Spleen (tissue), 11 donors: ENCODE measurements around the gene IGSF23. TPM values are rescaled to one million over a fixed set of nuclear protein-coding genes. Genes with fewer than 3 reads are reported as not detected.
A peak's percentile ranks its signal among the peaks of the same experiment; 100 is the strongest.

ENCODE experiments used
- DNase-seq: peaks from one replicate; pipeline ENCODE4 v3.0.0-alpha.2; 2020
- H3K27ac ChIP-seq, 8 donors: fragments of 200-600 bp; sonication (generic) in 7 of 8; 1 replicate in 4 of 8; 2 replicates in 4 of 8; pipeline versions ENCODE4 v1.5.0 to v1.8.0; 2016 to 2021; ENCODE audit warnings: inconsistent platforms in 4 of 8, mild to moderate bottlenecking in 4 of 8, moderate library complexity in 1 of 8
- H3K27me3 ChIP-seq, 7 donors: fragments of 200-600 bp; sonication (generic) in 6 of 7; replicated peaks in 1 of 7; 1 replicate in 4 of 7; 2 replicates in 3 of 7; pipeline versions ENCODE4 v1.5.0 to v1.8.0; 2016 to 2021; ENCODE audit warnings: inconsistent platforms in 3 of 7, mild to moderate bottlenecking in 1 of 7
- H3K36me3 ChIP-seq, 6 donors: fragments of 200-600 bp; sonication (generic) in 5 of 6; 1 replicate in 4 of 6; 2 replicates in 2 of 6; pipeline versions ENCODE4 v1.5.0 to v1.8.0; 2016 to 2021; ENCODE audit warnings: inconsistent platforms in 2 of 6
- H3K4me1 ChIP-seq, 6 donors: fragments of 200-600 bp; sonication (generic) in 5 of 6; 1 replicate in 3 of 6; 2 replicates in 3 of 6; pipeline versions ENCODE4 v1.5.0 to v1.8.0; 2016 to 2021; ENCODE audit warnings: inconsistent platforms in 3 of 6
- H3K4me3 ChIP-seq, 8 donors: fragments of 200-600 bp; sonication (generic) in 7 of 8; 1 replicate in 4 of 8; 2 replicates in 4 of 8; pipeline versions ENCODE4 v1.5.0 to v1.8.0; 2016 to 2021; ENCODE audit warnings: inconsistent platforms in 4 of 8, mild to moderate bottlenecking in 4 of 8, moderate library complexity in 2 of 8
- H3K9me3 ChIP-seq, 8 donors: fragments of 200-600 bp; sonication (generic) in 7 of 8; 1 replicate in 4 of 8; 2 replicates in 4 of 8; pipeline versions ENCODE4 v1.5.0 to v1.8.0; 2016 to 2021; ENCODE audit warnings: inconsistent platforms in 4 of 8
- POLR2A ChIP-seq, 3 donors: fragments of 450-650 bp; IDR thresholded peaks; one replicate each; pipeline ENCODE4 v1.5.1; 2017; ENCODE audit warnings: antibody characterized with exemption in 3 of 3, mild to moderate bottlenecking in 1 of 3
- POLR2AphosphoS5 ChIP-seq, 3 donors: sonication (generic); formaldehyde crosslinking; IDR thresholded peaks; one replicate each; pipeline ENCODE4 v1.5.1; 2017; ENCODE audit warnings: antibody characterized with exemption in 3 of 3
- WGBS, 5 donors: extraction: QIAGEN DNeasy Blood & Tissue Kit in 3 of 5; methylation state at CpG; one replicate each; pipeline versions ENCODE4 v1.1.5 to v1.1.7; 2013 to 2018; 5-methylcytosine and 5-hydroxymethylcytosine counted together
- intact Hi-C: fragments of 100-400 bp; cut with DNase I; formaldehyde crosslinking; loops from one replicate; pipeline ENCODE4 v1.15.0; 2023; ENCODE audit warnings: low total_unique reads
- polyA plus RNA-seq, 3 donors: library from polyadenylated mRNA; stranded (reverse); fragments of 200-250 nt; gene quantifications; one replicate each; pipeline ENCODE4 v1.2.1, GENCODE V29; 2013
- total RNA-seq, 7 donors: library from RNA; depleted of rRNA in 3 of 7; stranded (reverse); fragments of >200 nt in 3 of 7; fragmentation: NEBNext Ultra II Directional in 4 of 7; extraction: Animal tissue kit (Norgen Biotek cat#: 25700) in 4 of 7; gene quantifications; one replicate each; pipeline versions ENCODE4 v1.1.0 to v1.2.1, GENCODE V29; 2016 to 2021
- TF ChIP-seq, protein P1 (sequence below), 11 experiments: fragments of 200-600 bp in 7 of 11; fragments of 450-650 bp in 4 of 11; sonication (generic) in 4 of 11; IDR thresholded peaks in 8 of 11; conservative IDR thresholded peaks in 3 of 11; 1 replicate in 7 of 11; 2 replicates in 4 of 11; pipeline versions ENCODE4 v1.4.0 to v1.8.0; 2016 to 2021; ENCODE audit warnings: antibody characterized with exemption in 11 of 11, inconsistent platforms in 4 of 11, mild to moderate bottlenecking in 1 of 11
- donor health status: healthy with polysubstance abuse.
- donor health status: DM: no; HTN: no; CAD: no; lungs with moderate emphysema.
- donor health status: DM: no; HTN: no; CAD: no.
- donor health status: Bipolar disorder and iron deficiency.
- donor health status: healthy.
- donor health status: DM: no; HTN: no; CAD: no.
- donor health status: DM: yes; HTN: yes; CAD: no.

IGSF23 gene
- total and polyA plus RNA-seq, 10 donors = not detected

- no peak overlapping the region for H3K4me3 ChIP-seq
- H3K36me3 ChIP-seq = peaks cover 0 to 55% (median 19%) of the 10 kb centered on the region in 6 donors
- peaks cover 0 to 21% (median 7%) of the 10 kb centered on the region in 7 donors for H3K27me3 ChIP-seq
- TF ChIP-seq POLR2AphosphoS5 (IDR thresholded peaks at IDR 0.05) = no peak
- no peak for TF ChIP-seq POLR2A (IDR thresholded peaks at IDR 0.05)
- TF ChIP-seq, protein P1, sequence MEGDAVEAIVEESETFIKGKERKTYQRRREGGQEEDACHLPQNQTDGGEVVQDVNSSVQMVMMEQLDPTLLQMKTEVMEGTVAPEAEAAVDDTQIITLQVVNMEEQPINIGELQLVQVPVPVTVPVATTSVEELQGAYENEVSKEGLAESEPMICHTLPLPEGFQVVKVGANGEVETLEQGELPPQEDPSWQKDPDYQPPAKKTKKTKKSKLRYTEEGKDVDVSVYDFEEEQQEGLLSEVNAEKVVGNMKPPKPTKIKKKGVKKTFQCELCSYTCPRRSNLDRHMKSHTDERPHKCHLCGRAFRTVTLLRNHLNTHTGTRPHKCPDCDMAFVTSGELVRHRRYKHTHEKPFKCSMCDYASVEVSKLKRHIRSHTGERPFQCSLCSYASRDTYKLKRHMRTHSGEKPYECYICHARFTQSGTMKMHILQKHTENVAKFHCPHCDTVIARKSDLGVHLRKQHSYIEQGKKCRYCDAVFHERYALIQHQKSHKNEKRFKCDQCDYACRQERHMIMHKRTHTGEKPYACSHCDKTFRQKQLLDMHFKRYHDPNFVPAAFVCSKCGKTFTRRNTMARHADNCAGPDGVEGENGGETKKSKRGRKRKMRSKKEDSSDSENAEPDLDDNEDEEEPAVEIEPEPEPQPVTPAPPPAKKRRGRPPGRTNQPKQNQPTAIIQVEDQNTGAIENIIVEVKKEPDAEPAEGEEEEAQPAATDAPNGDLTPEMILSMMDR (IDR thresholded peaks at IDR 0.05 in 8 of 11, conservative IDR thresholded peaks at IDR 0.05 in 3 of 11) = no peak
- 53 to 72% (median 62%) methylated on average over 3 of the region's 3 CpGs for WGBS, 5 donors
- peak; percentile 18 for DNase-seq
- no peaks in the 10 kb centered on the region for H3K9me3 ChIP-seq
- H3K4me1 ChIP-seq = peaks cover 0 to 46% (median 21%) of the 10 kb centered on the region in 6 donors
- peak overlapping the region in 5 of 8 donors; percentile 5 to 48 (median 39) for H3K27ac ChIP-seq
- intact Hi-C loops = no loop called here
Measured at GRCh38 chr19:44648631-44649251, 35.4 kb downstream of the IGSF23 start.

DNA sequence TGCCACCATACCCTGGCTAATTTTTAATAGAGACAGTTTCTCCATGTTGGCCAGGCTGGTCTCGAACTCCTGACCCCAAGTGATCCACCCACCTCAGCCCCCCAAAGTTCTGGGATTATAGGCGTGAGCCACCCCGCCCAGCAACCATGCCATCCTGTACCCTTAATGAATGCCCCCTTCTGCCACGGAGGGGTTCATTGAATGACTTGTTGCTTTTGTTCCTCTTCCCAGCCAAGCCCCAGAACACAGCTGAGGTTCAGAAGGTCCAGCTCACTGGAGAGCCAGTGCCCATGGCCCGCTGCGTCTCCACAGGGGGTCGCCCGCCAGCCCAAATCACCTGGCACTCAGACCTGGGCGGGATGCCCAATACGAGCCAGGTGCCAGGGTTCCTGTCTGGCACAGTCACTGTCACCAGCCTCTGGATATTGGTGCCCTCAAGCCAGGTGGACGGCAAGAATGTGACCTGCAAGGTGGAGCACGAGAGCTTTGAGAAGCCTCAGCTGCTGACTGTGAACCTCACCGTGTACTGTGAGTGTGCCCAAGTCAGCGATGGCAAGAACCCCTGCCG lies 36.3 kb downstream of the IGSF23 start:
- H3K27me3 ChIP-seq = peaks cover 0 to 12% (median 0%) of the 10 kb centered on the region in 7 donors
- peaks cover 0 to 58% (median 19%) of the 10 kb centered on the region in 6 donors for H3K36me3 ChIP-seq
- no peak overlapping the region for H3K27ac ChIP-seq
- intact Hi-C loops = no loop called here
- peaks cover 2 to 46% (median 23%) of the 10 kb centered on the region in 6 donors for H3K4me1 ChIP-seq
- WGBS, 5 donors = 88 to 94% (median 93%) methylated on average over 15 of the region's 15 CpGs
- no peak for TF ChIP-seq POLR2AphosphoS5 (IDR thresholded peaks at IDR 0.05)
- TF ChIP-seq, protein P1 (IDR thresholded peaks at IDR 0.05 in 8 of 11, conservative IDR thresholded peaks at IDR 0.05 in 3 of 11) = no peak
- TF ChIP-seq POLR2A (IDR thresholded peaks at IDR 0.05) = no peak
- H3K4me3 ChIP-seq = no peak overlapping the region
- no peaks in the 10 kb centered on the region for H3K9me3 ChIP-seq
- peak; percentile 37 for DNase-seq

GRCh38 chr19:44653343-44653742 lies 40.0 kb downstream of the IGSF23 start:
- intact Hi-C loops = no loop called here
- H3K27ac ChIP-seq = no peak overlapping the region
- WGBS, 5 donors = 83 to 93% (median 90%) methylated on average over 5 of the region's 5 CpGs
- peaks cover 0 to 85% (median 19%) of the 10 kb centered on the region in 6 donors for H3K36me3 ChIP-seq
- DNase-seq = no peak
- H3K4me3 ChIP-seq = no peak overlapping the region
- no peaks in the 10 kb centered on the region for H3K9me3 ChIP-seq
- H3K4me1 ChIP-seq = peaks cover 2 to 28% (median 17%) of the 10 kb centered on the region in 6 donors
- TF ChIP-seq, protein P1 (IDR thresholded peaks at IDR 0.05 in 8 of 11, conservative IDR thresholded peaks at IDR 0.05 in 3 of 11) = no peak
- TF ChIP-seq POLR2AphosphoS5 (IDR thresholded peaks at IDR 0.05) (no peak), POLR2A (IDR thresholded peaks at IDR 0.05) (no peak)
- no peaks in the 10 kb centered on the region for H3K27me3 ChIP-seq
